SK-N-SH (cell line): ENCODE measurements around the gene GRM5. TPM values are rescaled to one million over a fixed set of nuclear protein-coding genes. Genes with fewer than 3 reads are reported as not detected.

ENCODE experiments used
- CTCF ChIA-PET: fragments of 300-600, 350-600 bp; formaldehyde crosslinking; extraction: SDS; loops from one replicate; lab custom pipeline; 2021; lab: Yijun Ruan, JAX
- POLR2A ChIA-PET: fragments of 350-600 bp; sonication (Branson Sonifier 250); formaldehyde crosslinking; extraction: SDS; loops from one replicate; lab custom pipeline; 2020; ENCODE audit warnings: antibody characterized with exemption, inconsistent platforms; lab: Yijun Ruan, JAX
- DNase-seq: peaks from one replicate; pipeline ENCODE4 v3.0.0; 2012
- H2AFZ ChIP-seq: fragments of 200-600 bp; sonication (generic); 2 replicates; pipeline ENCODE4 v1.8.1; 2016; ENCODE audit warnings: antibody characterized with exemption, mild to moderate bottlenecking, low read depth
- H3F3A ChIP-seq: fragments of 200-600 bp; sonication (generic); replicated peaks from 2 replicates; pipeline ENCODE3; 2016; ENCODE audit warnings: antibody characterized with exemption, mild to moderate bottlenecking; ENCODE audit not compliant: insufficient read depth
- H3K27ac ChIP-seq, 2 experiments: fragments of 200-500 bp in 1 of 2; fragments of 200-600 bp in 1 of 2; sonication (Bioruptor generic) in 1 of 2; sonication (generic), shearing (Covaris generic) in 1 of 2; 2 replicates each; pipeline versions ENCODE4 v1.5.1 to v1.6.1; 2014 to 2016; ENCODE audit warnings: low read depth in 2 of 2, inconsistent platforms in 1 of 2, low read length in 1 of 2, mild to moderate bottlenecking in 1 of 2, mixed read lengths in 1 of 2
- H3K27me3 ChIP-seq: fragments of 200-600 bp; sonication (generic), shearing (Covaris generic); 2 replicates; pipeline ENCODE4 v1.6.1; 2016; ENCODE audit warnings: mixed run types; ENCODE audit not compliant: insufficient read depth
- H3K36me3 ChIP-seq, 2 experiments: fragments of 200-500 bp in 1 of 2; fragments of 200-600 bp in 1 of 2; sonication (Bioruptor generic) in 1 of 2; sonication (generic) in 1 of 2; replicated peaks in 1 of 2; 2 replicates each; pipeline versions ENCODE3 to v1.5.1; 2014 to 2016; ENCODE audit warnings: low read length in 1 of 2, mild to moderate bottlenecking in 1 of 2; ENCODE audit not compliant: insufficient read depth in 2 of 2, control insufficient read depth in 1 of 2
- H3K4me1 ChIP-seq, 2 experiments: fragments of 200-500 bp in 1 of 2; fragments of 200-600 bp in 1 of 2; sonication (Bioruptor generic) in 1 of 2; sonication (generic), shearing (Covaris generic) in 1 of 2; 2 replicates each; pipeline versions ENCODE4 v1.5.1 to v1.6.1; 2014 to 2016; ENCODE audit warnings: low read depth in 1 of 2, low read length in 1 of 2, mixed run types in 1 of 2; ENCODE audit not compliant: insufficient read depth in 2 of 2, control insufficient read depth in 1 of 2
- H3K4me2 ChIP-seq: fragments of 200-600 bp; sonication (generic), shearing (Covaris generic); 2 replicates; pipeline ENCODE4 v1.6.1; 2017; ENCODE audit warnings: mixed run types
- H3K4me3 ChIP-seq, 2 experiments: fragments of 200-500 bp in 1 of 2; fragments of 200-600 bp in 1 of 2; sonication (Bioruptor generic) in 1 of 2; sonication (generic), shearing (Covaris generic) in 1 of 2; 2 replicates each; pipeline versions ENCODE4 v1.5.1 to v1.8.1; 2014 to 2016; ENCODE audit warnings: low read depth in 2 of 2, inconsistent platforms in 1 of 2, low read length in 1 of 2, mild to moderate bottlenecking in 1 of 2, mixed read lengths in 1 of 2, moderate library complexity in 1 of 2
- H3K79me2 ChIP-seq: fragments of 200-600 bp; sonication (generic); 2 replicates; pipeline ENCODE4 v1.8.1; 2017; ENCODE audit warnings: mild to moderate bottlenecking; ENCODE audit not compliant: insufficient read depth
- H3K9ac ChIP-seq: fragments of 200-600 bp; sonication (generic); 2 replicates; pipeline ENCODE4 v1.6.1; 2017; ENCODE audit warnings: mixed run types
- H3K9me2 ChIP-seq: fragments of 200-600 bp; sonication (generic); 2 replicates; pipeline ENCODE4 v1.6.1; 2017; ENCODE audit warnings: mixed run types
- H3K9me3 ChIP-seq: fragments of 200-600 bp; sonication (generic); 2 replicates; pipeline ENCODE4 v1.6.1; 2017; ENCODE audit warnings: mixed run types, mild to moderate bottlenecking, moderate library complexity
- H4K20me1 ChIP-seq: fragments of 200-600 bp; sonication (generic); 2 replicates; pipeline ENCODE4 v1.6.1; 2017; ENCODE audit warnings: mild to moderate bottlenecking, mixed run types; ENCODE audit not compliant: insufficient read depth
- CHD2 ChIP-seq: fragments of 150-350 bp; IDR thresholded peaks from 2 replicates; pipeline ENCODE4 v1.6.1; 2018; ENCODE audit warnings: low read length; ENCODE audit not compliant: partially characterized antibody
- CTCF ChIP-seq: fragments of 200-600 bp; sonication (generic); IDR thresholded peaks from 2 replicates; pipeline ENCODE4 v1.6.1; 2017; ENCODE audit warnings: antibody characterized with exemption, mild to moderate bottlenecking, moderate library complexity
- EP300 ChIP-seq, 2 experiments: IDR thresholded peaks; 2 replicates each; pipeline versions ENCODE4 v1.4.0 to v1.6.1; 2012; ENCODE audit warnings: borderline replicate concordance in 1 of 2, low read depth in 1 of 2, low read length in 1 of 2
- EZH2phosphoT487 ChIP-seq: fragments of 200-600 bp; sonication (generic); IDR thresholded peaks from 2 replicates; pipeline ENCODE4 v1.6.1; 2017; ENCODE audit warnings: low read depth, mixed run types, mild to moderate bottlenecking, antibody characterized with exemption, moderate library complexity, borderline replicate concordance
- FOSL2 ChIP-seq: IDR thresholded peaks from 2 replicates; pipeline ENCODE4 v1.4.0; 2012; ENCODE audit warnings: low read depth, mild to moderate bottlenecking, moderate library complexity, borderline replicate concordance
- GABPA ChIP-seq: IDR thresholded peaks from 2 replicates; pipeline ENCODE4 v1.4.0; 2012; ENCODE audit warnings: low read depth, mild to moderate bottlenecking
- MAX ChIP-seq: IDR thresholded peaks from 2 replicates; pipeline ENCODE4 v1.4.0; 2012; ENCODE audit warnings: low read depth
- NFIC ChIP-seq: IDR thresholded peaks from 2 replicates; pipeline ENCODE4 v1.4.0; 2012; ENCODE audit warnings: borderline replicate concordance
- PBX3 ChIP-seq: IDR thresholded peaks from 2 replicates; pipeline ENCODE4; 2012
- TAF1 ChIP-seq: IDR thresholded peaks from 2 replicates; pipeline ENCODE4 v1.6.1; 2012; ENCODE audit warnings: low read depth, mild to moderate bottlenecking, low read length, moderate library complexity, borderline replicate concordance
- WGBS: methylation state at CpG from one replicate; pipeline ENCODE4 v1.1.6; 2017; ENCODE audit warnings: low lambda C conversion rate; 5-methylcytosine and 5-hydroxymethylcytosine counted together
- polyA plus RNA-seq, 3 experiments: library from polyadenylated mRNA; depleted of rRNA; stranded (reverse); fragments of >200 nt; gene quantifications; 2 replicates each; pipeline ENCODE4 v1.2.3, GENCODE V29; 2012

Gene GRM5
- polyA plus RNA-seq, 1 of the 3 experiments (the other 2 are of a cell fraction): not detected

- Histone ChIP-seq H3F3A (peaks cover 9% of the 10 kb centered on the region), H3K27me3 (no peaks in the 10 kb centered on the region), H3K9me2 (no peaks in the 10 kb centered on the region), H3K4me1 (peaks cover 0 to 18% of the 10 kb centered on the region in 2 experiments; a peak in 2 of 4 replicates), H4K20me1 (no peaks in the 10 kb centered on the region), H3K9me3 (no peaks in the 10 kb centered on the region), H3K36me3 (no peaks in the 10 kb centered on the region), H3K4me3 (no peak overlapping the region), H3K9ac (no peak overlapping the region), H3K79me2 (no peaks in the 10 kb centered on the region), H3K4me2 (no peak overlapping the region), H3K27ac (no peak overlapping the region), H2AFZ (no peak overlapping the region)
- 78% methylated on average over 6 of the region's 6 CpGs for WGBS
- TF ChIP-seq CTCF: no peak
- TF ChIP-seq PBX3: no peak
- DNase-seq: no peak
- POLR2A ChIA-PET: no interaction called here
- CTCF ChIA-PET: interaction anchor here (1.0 to 3.9 kb wide), 2 partner anchors 56 to 524 kb away, joined by 3 to 37 read pairs; no protein-coding TSS in a partner anchor
Observed at GRCh38 chr11:88541006-88541405, 524.8 kb downstream of the GRM5 start.

- H3K27me3 ChIP-seq: no peaks in the 10 kb centered on the region
- no peak overlapping the region for H3K9ac ChIP-seq
- WGBS: 15% methylated on average over 1 of the region's 1 CpG
- CTCF ChIA-PET: interaction anchor here (0.6 to 4.4 kb wide), 2 partner anchors 14 to 522 kb away, joined by 3 to 19 read pairs; no protein-coding TSS in a partner anchor
- H3K36me3 ChIP-seq: no peaks in the 10 kb centered on the region
- H4K20me1 ChIP-seq: no peaks in the 10 kb centered on the region
- peaks cover 9% of the 10 kb centered on the region for H3F3A ChIP-seq
- no peak overlapping the region for H2AFZ ChIP-seq
- H3K27ac ChIP-seq: peak overlapping the region in 1 of 2 experiments; percentile 93; a peak in 2 of 4 replicates
- no peak overlapping the region for H3K4me2 ChIP-seq
- no peak for DNase-seq
- H3K4me1 ChIP-seq: peaks cover 0 to 28% of the 10 kb centered on the region in 2 experiments; a peak in 2 of 4 replicates
- H3K79me2 ChIP-seq: no peaks in the 10 kb centered on the region
- H3K9me2 ChIP-seq: no peaks in the 10 kb centered on the region
- H3K4me3 ChIP-seq: no peak overlapping the region
- peak; percentile 37; the same call in 1 of the 2 replicates for TF ChIP-seq FOSL2
- no peak for TF ChIP-seq NFIC
- TF ChIP-seq MAX: no peak
- no peak for TF ChIP-seq EZH2phosphoT487
- TF ChIP-seq CHD2: no peak
- TF ChIP-seq EP300 (IDR thresholded peaks at IDR 0.05; ENCODE audit: borderline replicate concordance in 1 of 2, low read depth in 1 of 2, low read length in 1 of 2): no peak
- no peak for TF ChIP-seq GABPA
- no peak for TF ChIP-seq PBX3
- TF ChIP-seq TAF1: no peak
- H3K9me3 ChIP-seq: no peaks in the 10 kb centered on the region
- POLR2A ChIA-PET: no interaction called here
Observed at GRCh38 chr11:88538098-88538497, 527.7 kb downstream of the GRM5 start.
